Psoas muscle (tissue), 8 donors: ENCODE measurements around the gene KRTAP2-4. TPM values are rescaled to one million over a fixed set of nuclear protein-coding genes. Genes with fewer than 3 reads are reported as not detected.
"Not testable (repeated sequence)": the region's sequence is repeated elsewhere in the genome, so short reads cannot be mapped to it uniquely, and the experiment has no call there.

Source experiments
- ATAC-seq, 4 donors: fragments of 200-7000 bp; cut with Tn5 transposase; one replicate each; pipeline ENCODE4 v1.9.1; 2020; ENCODE audit warnings: moderate library complexity in 3 of 4, mild to moderate bottlenecking in 2 of 4
- DNase-seq, 2 donors: peaks; one replicate each; pipeline ENCODE4 v3.0.0-alpha.2; 2020
- H3K27ac ChIP-seq: fragments of 200-600 bp; one replicate; pipeline ENCODE4 v1.8.0; 2022
- H3K27me3 ChIP-seq, 3 donors: fragments of 200-600 bp in 1 of 3; one replicate each; pipeline versions ENCODE4 v1.6.1 to v1.8.0; 2013 to 2022; ENCODE audit warnings: low read length in 2 of 3, mild to moderate bottlenecking in 2 of 3, moderate library complexity in 1 of 3; ENCODE audit not compliant: insufficient read depth in 3 of 3
- H3K36me3 ChIP-seq, 2 donors: fragments of 200-600 bp in 1 of 2; one replicate each; pipeline versions ENCODE4 v1.6.1 to v1.8.0; 2013 to 2022; ENCODE audit warnings: low read depth in 1 of 2, mild to moderate bottlenecking in 1 of 2, moderate library complexity in 1 of 2; ENCODE audit not compliant: insufficient read depth in 1 of 2
- H3K4me1 ChIP-seq: fragments of 200-600 bp; one replicate; pipeline ENCODE4 v1.8.0; 2022
- H3K4me3 ChIP-seq: fragments of 200-600 bp; one replicate; pipeline ENCODE4 v1.8.0; 2022; ENCODE audit warnings: mild to moderate bottlenecking
- H3K9me3 ChIP-seq: fragments of 200-600 bp; one replicate; pipeline ENCODE4 v1.8.0; 2022
- WGBS, 3 donors: extraction: QIAGEN DNeasy Blood & Tissue Kit; methylation state at CpG; one replicate each; pipeline versions ENCODE4 v1.1.6 to v1.1.7; 2013; 5-methylcytosine and 5-hydroxymethylcytosine counted together
- intact Hi-C, 2 donors: fragments of 100-400 bp; cut with DNase I; formaldehyde crosslinking; loops; one replicate each; pipeline versions ENCODE4 v1.11.0 to v1.14.2; 2022
- polyA plus RNA-seq, 3 donors: library from polyadenylated mRNA; stranded (reverse); fragments of 200-250 nt; gene quantifications; one replicate each; pipeline ENCODE4 v1.2.3, GENCODE V29; 2013
- total RNA-seq, 4 donors: library from RNA; stranded (reverse); fragmentation: NEBNext Ultra II Directional in 2 of 4; extraction: Animal tissue kit (Norgen Biotek cat#: 25700) in 2 of 4; gene quantifications; one replicate each; pipeline versions ENCODE4 v1.2.1 to v1.2.4, GENCODE V29; 2021 to 2023
- TF ChIP-seq, protein P1 (sequence below): fragments of 200-600 bp; IDR thresholded peaks from one replicate; pipeline ENCODE4 v1.8.0; 2022; ENCODE audit warnings: antibody characterized with exemption
- donor health status: healthy with polysubstance abuse.
- donor health status: DM: no; HTN: no; CAD: no; lungs with moderate emphysema.
- donor health status: Bipolar disorder and iron deficiency.
- donor health status: healthy.
- donor health status: DM: yes; HTN: yes; CAD: no.
- donor health status: DM: no; HTN: no; CAD: no.
- donor health status: DM: no; HTN: no; CAD: no.
- donor health status: DM: yes; HTN: yes; CAD: no.

The KRTAP2-4 gene
- total and polyA plus RNA-seq, 7 donors: not detected

DNA sequence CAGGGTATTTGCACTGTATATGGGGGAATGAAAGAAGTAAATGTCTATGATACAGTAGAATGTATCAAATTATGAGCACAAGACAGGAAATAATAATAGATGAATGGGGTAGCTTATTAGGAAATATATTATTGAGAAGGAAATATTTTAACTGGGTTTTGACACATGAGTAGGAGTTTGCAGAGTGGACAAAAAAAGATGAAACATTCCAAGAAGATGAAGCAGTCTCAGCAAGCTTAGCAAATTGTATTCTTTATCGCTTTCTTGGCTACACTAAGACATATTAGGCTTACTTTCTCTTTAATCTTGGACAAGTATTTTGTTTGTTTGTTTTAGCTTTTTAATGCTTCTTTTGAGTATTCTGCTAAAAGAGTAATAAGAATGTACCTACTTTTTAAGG is 38.2 kb upstream of the KRTAP2-4 start:
- intact Hi-C loops: no loop called here
- no peak for DNase-seq
- H3K27ac ChIP-seq: no peak overlapping the region
- H3K9me3 ChIP-seq: no peaks in the 10 kb centered on the region
- no peaks in the 10 kb centered on the region for H3K4me1 ChIP-seq
- TF ChIP-seq, protein P1, sequence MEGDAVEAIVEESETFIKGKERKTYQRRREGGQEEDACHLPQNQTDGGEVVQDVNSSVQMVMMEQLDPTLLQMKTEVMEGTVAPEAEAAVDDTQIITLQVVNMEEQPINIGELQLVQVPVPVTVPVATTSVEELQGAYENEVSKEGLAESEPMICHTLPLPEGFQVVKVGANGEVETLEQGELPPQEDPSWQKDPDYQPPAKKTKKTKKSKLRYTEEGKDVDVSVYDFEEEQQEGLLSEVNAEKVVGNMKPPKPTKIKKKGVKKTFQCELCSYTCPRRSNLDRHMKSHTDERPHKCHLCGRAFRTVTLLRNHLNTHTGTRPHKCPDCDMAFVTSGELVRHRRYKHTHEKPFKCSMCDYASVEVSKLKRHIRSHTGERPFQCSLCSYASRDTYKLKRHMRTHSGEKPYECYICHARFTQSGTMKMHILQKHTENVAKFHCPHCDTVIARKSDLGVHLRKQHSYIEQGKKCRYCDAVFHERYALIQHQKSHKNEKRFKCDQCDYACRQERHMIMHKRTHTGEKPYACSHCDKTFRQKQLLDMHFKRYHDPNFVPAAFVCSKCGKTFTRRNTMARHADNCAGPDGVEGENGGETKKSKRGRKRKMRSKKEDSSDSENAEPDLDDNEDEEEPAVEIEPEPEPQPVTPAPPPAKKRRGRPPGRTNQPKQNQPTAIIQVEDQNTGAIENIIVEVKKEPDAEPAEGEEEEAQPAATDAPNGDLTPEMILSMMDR: no peak
- H3K4me3 ChIP-seq: no peak overlapping the region
- H3K27me3 ChIP-seq: peaks cover 0 to 19% (median 0%) of the 10 kb centered on the region in 3 donors
- no peaks in the 10 kb centered on the region for H3K36me3 ChIP-seq
- ATAC-seq: no peak
- WGBS, 3 donors: 90 to 96% (median 91%) methylated on average over 1 of the region's 1 CpG

DNA sequence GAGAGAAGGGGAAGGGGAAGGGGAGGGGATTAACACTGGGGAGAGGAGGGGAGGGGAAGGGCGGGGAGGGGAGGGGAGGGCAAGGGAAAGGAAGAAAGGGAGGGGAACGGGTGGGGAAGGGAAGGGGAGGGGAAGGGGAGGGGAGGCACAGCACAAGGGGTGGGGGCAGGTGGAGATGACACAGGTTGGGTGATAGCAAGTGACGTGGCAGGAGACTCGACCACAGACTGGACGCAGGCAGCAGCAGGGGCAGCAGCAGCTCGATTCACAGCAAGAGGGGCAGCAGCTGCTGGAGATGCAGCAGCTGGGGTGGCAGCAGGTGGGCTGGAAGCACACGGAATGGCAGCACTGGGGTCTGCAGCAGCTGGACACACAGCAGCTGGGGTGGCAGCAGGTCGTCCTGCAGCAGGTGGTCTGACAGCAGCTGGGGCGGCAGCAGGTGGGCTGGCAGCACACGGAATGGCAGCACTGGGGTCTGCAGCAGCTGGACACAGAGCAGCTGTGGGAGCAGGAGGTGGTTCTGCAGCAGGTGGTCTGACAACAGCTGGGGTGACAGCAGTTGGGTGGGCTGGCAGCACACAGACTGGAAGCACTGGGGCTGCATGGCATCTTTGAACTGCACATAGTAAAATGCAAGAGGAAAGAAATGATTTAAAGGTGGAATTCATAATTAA is 36.0 kb upstream of the KRTAP2-4 start, which contains the start of gene KRTAP4-16:
Gene KRTAP4-16, minus strand, starts transcription at position 624 of the 674 bp plus-strand sequence. Its CDS starts 0 bp downstream, at position 624.
- H3K9me3 ChIP-seq: no peaks in the 10 kb centered on the region
- no peak within 1 kb of the TSS for H3K4me3 ChIP-seq
- no peak for ATAC-seq
- H3K4me1 ChIP-seq: no peaks in the 10 kb centered on the region
- 37 to 48% (median 42%) methylated on average over 8 to 10 of the region's 10 CpGs for WGBS, 3 donors
- DNase-seq: no peak
- intact Hi-C loops: no loop called here
- H3K27ac ChIP-seq: no peak within 1 kb of the TSS
- peaks cover 0 to 12% (median 0%) of the 10 kb centered on the region in 3 donors for H3K27me3 ChIP-seq
- TF ChIP-seq, protein P1: no peak
- no peaks in the 10 kb centered on the region for H3K36me3 ChIP-seq

DNA sequence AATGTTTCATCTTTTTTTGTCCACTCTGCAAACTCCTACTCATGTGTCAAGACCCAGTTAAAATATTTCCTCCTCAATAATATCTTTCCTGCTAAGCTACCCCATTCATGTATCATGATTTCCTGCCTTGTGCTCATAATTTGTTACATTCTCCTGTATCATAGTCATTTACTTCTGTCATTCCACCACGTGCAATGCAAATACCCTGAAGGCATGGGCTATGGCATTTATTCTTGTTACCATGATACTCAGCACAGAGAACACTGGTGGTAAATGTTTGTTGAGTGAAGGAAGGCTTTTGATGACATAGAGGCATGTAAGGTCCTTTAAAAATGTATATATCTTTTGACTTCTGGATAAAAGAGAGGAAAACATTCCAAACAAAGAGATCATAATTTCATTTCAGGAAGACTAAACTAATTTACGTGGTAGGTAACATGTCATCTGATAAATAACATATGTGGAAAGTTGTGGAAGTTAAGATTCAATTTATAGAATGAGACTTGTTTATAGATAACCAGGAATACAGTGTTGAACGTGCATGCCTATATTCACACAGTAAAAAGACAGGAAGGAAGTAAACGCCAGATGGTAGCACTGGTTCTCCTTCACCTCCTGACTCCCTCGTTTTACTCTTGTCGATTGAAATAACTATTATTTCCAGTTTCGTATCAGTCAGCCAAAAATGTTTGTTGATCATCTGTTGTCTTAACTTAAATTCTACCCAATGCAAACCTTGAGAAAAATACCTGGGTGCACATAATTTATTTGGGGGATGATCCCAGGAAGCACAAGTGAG is 34.2 kb upstream of the KRTAP2-4 start:
- H3K27me3 ChIP-seq, DNase-seq, ATAC-seq, H3K27ac ChIP-seq, intact Hi-C loops, H3K36me3 ChIP-seq, H3K4me1 ChIP-seq, H3K4me3 ChIP-seq, H3K9me3 ChIP-seq: not testable (repeated sequence)
- WGBS, 3 donors: 56 to 65% (median 64%) methylated on average over 7 of the region's 7 CpGs

DNA sequence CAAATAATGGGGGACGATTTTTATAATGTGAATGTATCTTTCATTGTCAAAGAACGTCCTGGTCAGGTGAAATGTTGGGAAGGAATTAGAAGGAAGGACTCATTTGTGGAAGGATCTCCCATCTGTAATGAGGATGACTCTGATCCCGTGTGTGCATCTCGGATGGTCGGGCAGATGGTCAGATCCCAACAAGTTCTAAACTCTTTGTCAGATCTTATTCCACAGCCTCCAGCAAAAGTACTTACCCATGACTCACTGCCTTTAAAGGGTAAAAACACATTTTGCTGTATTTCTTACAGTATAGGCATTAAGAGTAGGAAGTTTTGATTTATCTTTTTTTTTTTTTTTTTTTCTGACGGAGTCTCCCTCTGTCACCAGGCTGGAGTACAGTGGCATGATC is 32.8 kb upstream of the KRTAP2-4 start:
- intact Hi-C loops: no loop called here
- ATAC-seq (no peak), DNase-seq (no peak)
- H3K4me1 ChIP-seq: no peaks in the 10 kb centered on the region
- H3K36me3 ChIP-seq: no peaks in the 10 kb centered on the region
- H3K27ac ChIP-seq: no peak overlapping the region
- peaks cover 0 to 6% (median 1%) of the 10 kb centered on the region in 3 donors for H3K27me3 ChIP-seq
- WGBS, 3 donors: 74 to 86% (median 80%) methylated on average over 5 to 6 of the region's 6 CpGs
- TF ChIP-seq, protein P1: no peak
- H3K9me3 ChIP-seq: no peaks in the 10 kb centered on the region
- no peak overlapping the region for H3K4me3 ChIP-seq

DNA sequence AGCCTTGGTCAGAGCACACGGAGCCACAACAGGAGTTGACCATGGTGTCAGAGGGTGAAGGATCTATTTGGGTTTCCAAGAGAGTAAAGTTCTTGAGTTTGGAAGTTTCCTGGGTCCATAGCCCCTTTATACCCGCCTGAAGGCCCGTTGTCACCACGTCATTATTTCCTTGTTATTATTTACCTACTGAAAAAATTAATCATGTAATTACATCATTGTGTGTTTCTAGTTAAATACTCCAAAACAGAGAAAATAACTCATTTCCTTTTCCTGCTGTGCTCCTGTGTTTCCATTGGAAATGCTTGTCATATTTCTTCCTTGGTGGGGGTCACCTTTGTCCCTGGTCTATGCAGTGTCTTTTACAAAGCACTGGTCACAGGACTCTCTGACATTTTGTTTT is 32.4 kb upstream of the KRTAP2-4 start, which contains the start of gene KRTAP4-8:
Gene KRTAP4-8, minus strand, starts transcription at position 101 of the 400 bp plus-strand sequence. Its CDS starts 58 bp downstream, at position 43.
- Histone ChIP-seq H3K36me3 (no peaks in the 10 kb centered on the region), H3K9me3 (no peaks in the 10 kb centered on the region), H3K27me3 (peaks cover 0 to 4% (median 1%) of the 10 kb centered on the region in 3 donors), H3K27ac (no peak within 1 kb of the TSS), H3K4me1 (no peaks in the 10 kb centered on the region), H3K4me3 (no peak within 1 kb of the TSS)
- TF ChIP-seq, protein P1: no peak
- intact Hi-C loops: no loop called here
- DNase-seq: no peak
- no peak for ATAC-seq
- 72 to 76% (median 73%) methylated on average over 4 of the region's 4 CpGs for WGBS, 3 donors
